HG02678 (cell line): ENCODE measurements around the gene SAMD14.

Experiments
- ATAC-seq: cut with Tn5 transposase; IDR thresholded peaks from one replicate; pipeline ENCODE4 v1.9.1; 2021; ENCODE audit warnings: mild to moderate bottlenecking, moderate library complexity; ENCODE audit not compliant: unreplicated experiment

SAMD14 gene

DNA sequence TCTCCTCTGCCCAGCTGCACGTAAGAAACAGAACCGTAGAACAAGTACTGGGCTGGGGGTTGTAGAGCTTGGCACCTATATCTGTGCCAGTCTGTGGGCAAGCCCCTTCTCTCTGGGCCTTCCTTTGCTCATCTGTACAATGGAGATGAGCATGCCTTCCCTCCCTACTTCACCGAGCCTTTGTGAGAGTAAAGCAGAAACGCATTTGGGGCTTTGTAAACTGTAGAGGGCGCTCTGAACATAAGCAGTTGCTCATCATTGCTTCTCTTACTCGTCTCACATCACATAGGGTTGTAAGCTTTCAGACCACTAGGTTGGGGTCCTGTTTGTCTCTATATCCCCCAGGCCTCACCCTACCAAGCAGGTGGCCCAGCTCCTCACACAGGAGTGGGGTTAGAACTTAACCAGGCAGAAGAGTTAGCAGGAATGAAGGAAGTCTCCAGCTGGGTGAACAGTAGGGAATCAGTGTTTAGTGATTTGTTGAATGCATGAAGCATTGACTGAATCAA lies 15.1 kb downstream of the SAMD14 start:
- ATAC-seq: no peak

- ATAC-seq: no peak
Measured at GRCh38 chr17:50114401-50114800, 15.6 kb downstream of the SAMD14 start.

GRCh38 chr17:50113624-50114320 lies 16.2 kb downstream of the SAMD14 start:
- ATAC-seq: no peak

DNA sequence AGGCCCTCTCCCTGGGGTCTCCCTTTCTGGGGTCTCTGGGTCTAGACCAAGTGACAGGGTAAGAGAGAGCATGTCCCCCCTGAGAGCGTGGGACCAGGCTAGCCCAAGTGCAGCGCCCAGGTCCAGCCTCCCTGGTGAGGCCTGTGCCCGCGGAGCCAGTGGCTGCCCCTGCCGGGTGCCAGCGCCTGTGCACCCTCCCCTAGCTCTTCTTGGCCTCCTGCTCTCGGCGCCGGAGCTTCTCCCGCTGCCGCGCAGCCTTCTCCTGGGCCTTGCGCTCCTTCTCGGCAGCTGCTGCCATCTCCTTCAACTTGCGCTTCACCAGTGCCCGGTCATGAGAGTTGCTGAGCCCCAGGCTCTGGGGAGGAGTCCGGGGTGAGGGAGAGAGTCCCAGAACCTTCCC lies 17.3 kb downstream of the SAMD14 start:
- ATAC-seq: no peak

DNA sequence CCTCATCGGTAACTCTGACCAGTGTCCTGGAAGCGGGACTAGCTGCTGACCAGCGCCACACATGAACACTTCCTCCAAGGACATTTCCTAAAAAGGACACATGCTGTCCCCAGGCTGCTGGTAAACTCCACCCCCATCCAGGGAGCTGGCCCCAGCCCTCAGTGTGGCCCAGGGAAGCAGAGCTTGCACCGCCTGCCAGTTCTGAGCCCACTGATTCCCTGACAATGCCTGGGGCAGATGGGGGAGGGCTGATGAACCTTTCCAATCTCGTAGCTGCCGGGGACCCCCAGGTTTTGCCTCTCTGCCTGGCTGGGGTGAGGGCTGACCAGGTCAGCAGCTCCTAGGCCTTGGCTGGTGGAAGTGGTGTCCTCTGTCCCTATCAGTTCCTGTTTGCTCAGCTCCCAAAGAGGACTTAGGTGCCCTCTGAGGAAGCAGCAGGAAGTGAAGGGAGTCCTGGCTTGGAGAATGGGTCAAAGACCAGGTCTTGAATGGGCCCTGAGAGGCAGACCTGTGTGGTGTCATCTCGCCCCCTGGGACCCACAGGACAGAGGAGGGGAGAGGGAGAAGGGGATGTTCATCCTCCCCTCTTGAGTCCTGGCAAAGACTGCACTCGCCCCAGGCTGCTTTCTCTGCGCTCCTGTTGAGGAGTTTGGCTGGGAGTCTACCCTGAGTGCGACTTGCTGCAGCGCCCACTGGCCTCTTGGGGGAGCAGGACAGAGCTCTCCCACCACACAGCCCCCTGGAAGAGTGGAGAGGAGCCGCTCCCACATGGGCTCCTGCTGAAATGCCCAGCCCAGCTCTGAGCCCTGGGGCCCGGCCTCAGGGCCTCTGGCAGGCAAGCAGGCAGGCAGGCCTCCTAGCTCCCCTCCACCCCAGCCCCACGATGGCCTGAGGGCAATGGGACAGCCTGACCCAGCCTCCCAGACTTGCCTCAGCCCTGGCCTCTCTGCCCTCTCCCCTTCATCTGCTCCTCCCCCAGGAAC lies 18.0 kb downstream of the SAMD14 start:
- no peak for ATAC-seq

GRCh38 chr17:50110591-50111349 lies 19.2 kb downstream of the SAMD14 start:
- ATAC-seq: no peak

- ATAC-seq: no peak
Measured at GRCh38 chr17:50109785-50110184, 20.2 kb downstream of the SAMD14 start.

DNA sequence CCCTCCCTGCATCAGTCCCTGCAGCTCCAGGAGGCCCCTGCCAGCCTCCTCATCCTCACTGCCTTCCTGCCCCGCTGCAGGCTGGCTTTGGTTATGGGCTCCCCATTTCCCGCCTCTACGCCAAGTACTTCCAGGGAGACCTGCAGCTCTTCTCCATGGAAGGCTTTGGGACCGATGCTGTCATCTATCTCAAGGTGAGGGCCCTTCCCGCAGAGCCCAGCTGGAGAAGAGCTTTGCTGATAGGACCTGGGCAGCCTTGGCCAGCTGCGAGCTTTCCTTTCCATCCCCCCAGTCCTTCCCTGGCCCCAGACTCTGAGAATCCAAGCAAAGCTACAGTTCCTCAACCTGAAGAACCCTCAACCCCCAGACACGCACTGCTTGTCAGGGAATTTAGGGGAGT lies 20.8 kb downstream of the SAMD14 start:
- no peak for ATAC-seq

DNA sequence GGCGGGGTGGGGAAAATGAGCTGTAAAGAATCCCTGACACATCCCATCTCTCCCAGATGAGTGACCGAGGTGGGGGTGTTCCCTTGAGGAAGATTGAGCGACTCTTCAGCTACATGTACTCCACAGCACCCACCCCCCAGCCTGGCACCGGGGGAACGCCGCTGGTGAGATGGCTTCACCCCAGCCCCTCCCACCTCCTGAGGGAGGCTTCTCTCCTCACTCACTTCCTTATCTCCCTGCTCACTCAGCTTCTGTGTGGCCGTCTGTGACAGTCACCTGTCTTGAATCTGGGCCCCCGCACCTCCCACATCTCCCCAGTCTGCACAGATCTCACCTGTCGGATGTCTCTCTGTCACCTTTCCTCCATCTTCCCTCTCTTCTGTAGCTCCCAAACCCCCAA lies 21.4 kb downstream of the SAMD14 start:
- ATAC-seq: no peak

- ATAC-seq: no peak
Measured at GRCh38 chr17:50107790-50108414, 22.1 kb downstream of the SAMD14 start.

GRCh38 chr17:50106393-50107131 lies 23.4 kb downstream of the SAMD14 start:
- no peak for ATAC-seq

GRCh38 chr17:50105811-50106210 lies 24.1 kb downstream of the SAMD14 start:
- ATAC-seq: no peak

DNA sequence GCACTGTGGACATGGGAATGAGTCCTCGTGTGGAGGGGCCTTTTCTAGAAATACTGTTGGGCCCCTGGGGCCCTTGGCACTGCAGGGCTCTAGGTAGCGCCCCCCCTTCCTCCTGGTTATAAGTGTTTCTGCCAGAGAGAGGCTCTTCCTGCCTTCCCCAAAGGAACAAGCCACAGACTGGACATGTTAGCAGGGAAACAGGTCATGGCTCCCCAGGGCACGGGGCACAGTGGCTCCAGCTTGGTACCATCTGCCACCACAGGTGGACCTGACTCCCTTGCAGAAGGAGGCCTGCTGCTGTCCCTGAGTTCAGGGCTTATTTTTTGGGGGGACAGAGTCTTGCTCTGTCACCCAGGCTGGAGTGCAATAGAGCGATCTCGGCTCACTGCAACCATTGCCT lies 26.0 kb downstream of the SAMD14 start:
- ATAC-seq: no peak

- no peak for ATAC-seq
Measured at GRCh38 chr17:50103252-50103651, 26.7 kb downstream of the SAMD14 start.

GRCh38 chr17:50102164-50102991 lies 27.6 kb downstream of the SAMD14 start:
- no peak for ATAC-seq

DNA sequence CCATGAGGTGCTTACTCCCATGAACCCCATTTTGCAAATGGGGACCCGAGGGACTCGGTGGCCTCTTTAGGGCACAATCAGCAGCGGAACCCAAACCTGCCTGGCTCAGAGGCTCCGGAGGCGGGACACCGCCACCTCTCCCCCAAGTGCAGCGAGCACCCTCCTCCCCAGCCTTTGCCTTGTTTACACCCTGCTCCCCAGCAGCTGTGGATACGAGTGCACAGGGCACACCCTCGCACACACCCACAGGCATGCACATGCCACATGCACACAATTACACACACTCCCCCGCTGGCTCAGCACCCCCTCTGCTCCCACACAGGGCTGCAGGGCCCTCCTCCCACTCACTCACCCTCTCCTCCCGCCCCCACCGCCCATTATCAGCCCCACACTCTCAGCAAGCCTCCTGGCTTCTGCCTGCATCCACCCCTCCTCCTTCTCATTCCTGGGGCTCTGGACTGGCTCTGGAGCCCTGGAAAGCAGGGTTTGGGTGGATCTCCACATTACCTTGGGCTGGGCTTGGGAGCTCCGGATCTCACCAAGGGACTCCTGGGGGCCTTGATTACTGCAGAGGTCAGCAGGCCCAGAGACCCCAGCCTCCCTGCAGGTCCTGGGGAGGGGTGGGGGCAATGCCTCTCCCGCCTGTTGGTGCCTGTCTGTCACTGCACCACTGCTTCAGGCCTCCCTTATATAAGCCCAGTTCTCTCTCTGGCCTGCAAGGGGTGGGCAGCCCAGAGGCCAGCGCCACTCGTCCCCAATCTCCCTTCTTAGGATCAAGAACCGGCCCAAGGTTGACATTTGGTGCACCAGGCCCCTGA lies 28.4 kb downstream of the SAMD14 start:
- ATAC-seq: no peak

GRCh38 chr17:50100921-50101345 lies 29.0 kb downstream of the SAMD14 start:
- no peak for ATAC-seq

GRCh38 chr17:50100480-50100883 lies 29.5 kb downstream of the SAMD14 start:
- ATAC-seq: no peak
